DOHH2 (cell line): ENCODE measurements around the gene GRB7.
A peak's percentile ranks its signal among the peaks of the same experiment; 100 is the strongest.

Experiments used
- H3F3A ChIP-seq: fragments of 200-600 bp; sonication (generic), shearing (Covaris generic); 2 replicates; pipeline ENCODE4 v1.6.0; 2016; ENCODE audit warnings: antibody characterized with exemption, mild to moderate bottlenecking; ENCODE audit not compliant: control insufficient read depth, insufficient read depth
- H3K27ac ChIP-seq: fragments of 200-600 bp; sonication (generic); 2 replicates; pipeline ENCODE4 v1.5.1; 2014; ENCODE audit warnings: low read depth, mild to moderate bottlenecking, low read length, moderate library complexity
- H3K27me3 ChIP-seq: fragments of 200-600 bp; sonication (generic); 2 replicates; pipeline ENCODE4 v1.6.1; 2014; ENCODE audit warnings: mild to moderate bottlenecking, low read length, mixed read lengths; ENCODE audit not compliant: control insufficient read depth
- H3K36me3 ChIP-seq: fragments of 200-600 bp; sonication (generic); 2 replicates; pipeline ENCODE4 v1.6.1; 2014; ENCODE audit warnings: mild to moderate bottlenecking, low read length, moderate library complexity, mixed read lengths; ENCODE audit not compliant: control insufficient read depth
- H3K4me1 ChIP-seq: fragments of 200-600 bp; sonication (generic); 2 replicates; pipeline ENCODE4 v1.6.1; 2014; ENCODE audit warnings: mild to moderate bottlenecking, low read length, mixed read lengths; ENCODE audit not compliant: control insufficient read depth
- H3K4me2 ChIP-seq: fragments of 200-600 bp; sonication (generic); 2 replicates; pipeline ENCODE4 v1.6.0; 2014; ENCODE audit warnings: mild to moderate bottlenecking, low read length, moderate library complexity
- H3K4me3 ChIP-seq: fragments of 200-600 bp; sonication (generic); 2 replicates; pipeline ENCODE4 v1.5.1; 2014; ENCODE audit warnings: mild to moderate bottlenecking, low read length, mixed read lengths
- H3K79me2 ChIP-seq: fragments of 200-600 bp; sonication (generic); 2 replicates; pipeline ENCODE4 v1.6.1; 2014; ENCODE audit warnings: mild to moderate bottlenecking, low read length, mixed read lengths; ENCODE audit not compliant: control insufficient read depth
- H3K9me2 ChIP-seq: fragments of 200-600 bp; sonication (generic); replicated peaks from 2 replicates; pipeline ENCODE4 v1.6.1; 2014; ENCODE audit warnings: mild to moderate bottlenecking, low read length, mixed read lengths; ENCODE audit not compliant: control insufficient read depth
- H3K9me3 ChIP-seq: fragments of 200-600 bp; sonication (generic); 2 replicates; pipeline ENCODE4 v1.6.1; 2014; ENCODE audit warnings: antibody characterized with exemption, low read length, mixed read lengths; ENCODE audit not compliant: control insufficient read depth, insufficient read depth
- H4K20me1 ChIP-seq: fragments of 200-600 bp; sonication (generic); 2 replicates; pipeline ENCODE4 v1.6.0; 2014; ENCODE audit warnings: low read depth, mild to moderate bottlenecking, antibody characterized with exemption, low read length, moderate library complexity; ENCODE audit not compliant: control insufficient read depth, insufficient read depth
- EZH2phosphoT487 ChIP-seq: fragments of 200-600 bp; sonication (generic); IDR thresholded peaks from 2 replicates; pipeline ENCODE4 v1.6.1; 2017; ENCODE audit warnings: borderline replicate concordance, mild to moderate bottlenecking, antibody characterized with exemption, low read length, moderate library complexity, mixed read lengths
- TF ChIP-seq, protein P1 (sequence below): fragments of 200-600 bp; sonication (generic); IDR thresholded peaks from one replicate; pipeline ENCODE4 v1.5.1; 2014; ENCODE audit warnings: antibody characterized with exemption, mild to moderate bottlenecking, low read depth, low read length; ENCODE audit not compliant: poor library complexity, severe bottlenecking

GRB7 gene

DNA sequence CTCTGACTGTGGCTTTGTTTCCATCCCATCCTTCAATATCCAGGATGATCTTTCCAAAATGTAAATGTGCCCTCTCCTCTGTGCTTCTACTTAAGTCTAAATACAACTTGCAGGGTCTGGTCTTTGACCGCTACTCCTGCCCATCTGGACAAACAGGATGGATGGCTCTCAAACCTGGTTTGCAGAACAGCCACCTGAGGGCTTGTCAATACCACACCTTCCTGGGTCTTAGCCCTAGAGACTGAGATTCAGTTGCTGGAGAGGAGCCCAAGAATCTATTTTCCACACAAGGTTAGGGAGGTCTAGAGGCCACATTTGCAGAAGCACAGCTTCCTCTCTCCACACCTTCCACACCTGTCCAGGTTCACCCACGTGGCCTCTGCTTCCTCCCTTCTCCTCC lies 1.9 kb upstream of the GRB7 start:
- H3K4me2 ChIP-seq: no peak overlapping the region

DNA sequence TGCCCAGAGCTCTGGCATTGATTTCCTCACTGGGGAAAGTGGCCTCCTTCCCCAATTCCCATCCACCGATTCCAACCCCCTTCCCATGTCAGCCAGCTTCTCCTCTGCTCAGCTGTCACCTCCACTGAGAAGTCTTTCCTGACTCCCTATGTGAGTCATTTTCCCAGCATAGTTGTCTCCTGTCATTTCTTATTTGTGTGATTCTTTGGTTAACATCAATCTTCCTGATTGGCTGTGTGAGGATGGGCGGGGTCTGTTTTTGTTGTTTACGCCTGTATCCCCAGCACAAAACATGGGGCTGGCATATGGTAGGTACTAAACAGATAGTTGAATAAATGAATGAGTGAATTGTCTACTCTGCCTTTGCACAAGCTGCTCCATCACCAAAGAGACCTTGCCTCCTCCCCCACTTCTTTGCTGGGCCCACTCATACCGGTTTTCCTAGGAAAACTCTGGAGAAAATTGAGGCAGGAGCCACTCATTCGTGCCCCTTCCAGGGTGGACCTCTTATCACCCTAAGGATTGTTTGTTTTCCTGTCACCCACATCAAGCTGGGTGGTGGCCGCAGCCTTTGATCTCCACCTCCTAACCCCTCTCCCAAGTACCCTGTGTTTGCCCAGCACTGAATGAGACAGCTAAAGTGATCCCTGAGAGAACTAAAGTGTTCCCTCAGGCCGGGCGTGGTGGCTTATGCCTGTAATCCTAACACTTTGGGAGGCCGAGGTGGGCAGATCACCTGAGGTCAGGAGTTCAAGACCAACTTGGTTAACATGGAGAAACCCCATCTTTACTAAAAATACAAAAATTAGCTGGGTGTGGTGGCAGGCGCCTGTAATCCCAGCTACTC lies 1.2 kb upstream of the GRB7 start:
- H3K4me2 ChIP-seq: no peak overlapping the region

More for the DNA sequence above, 1.9 kb upstream of the GRB7 start:
- Histone ChIP-seq H3K4me3 (no peak overlapping the region), H3K4me1 (peaks cover 39% of the 10 kb centered on the region), H3F3A (0 out of 2 replicates have a peak, but pooled peaks cover 2% of the 10 kb centered on the region), H3K9me3 (no peaks in the 10 kb centered on the region), H3K27me3 (peaks cover 7% of the 10 kb centered on the region), H3K27ac (no peak overlapping the region), H3K9me2 (no peaks in the 10 kb centered on the region), H3K36me3 (no peaks in the 10 kb centered on the region), H3K79me2 (no peaks in the 10 kb centered on the region), H4K20me1 (no peaks in the 10 kb centered on the region)
- no peak for TF ChIP-seq EZH2phosphoT487
- TF ChIP-seq, protein P1, sequence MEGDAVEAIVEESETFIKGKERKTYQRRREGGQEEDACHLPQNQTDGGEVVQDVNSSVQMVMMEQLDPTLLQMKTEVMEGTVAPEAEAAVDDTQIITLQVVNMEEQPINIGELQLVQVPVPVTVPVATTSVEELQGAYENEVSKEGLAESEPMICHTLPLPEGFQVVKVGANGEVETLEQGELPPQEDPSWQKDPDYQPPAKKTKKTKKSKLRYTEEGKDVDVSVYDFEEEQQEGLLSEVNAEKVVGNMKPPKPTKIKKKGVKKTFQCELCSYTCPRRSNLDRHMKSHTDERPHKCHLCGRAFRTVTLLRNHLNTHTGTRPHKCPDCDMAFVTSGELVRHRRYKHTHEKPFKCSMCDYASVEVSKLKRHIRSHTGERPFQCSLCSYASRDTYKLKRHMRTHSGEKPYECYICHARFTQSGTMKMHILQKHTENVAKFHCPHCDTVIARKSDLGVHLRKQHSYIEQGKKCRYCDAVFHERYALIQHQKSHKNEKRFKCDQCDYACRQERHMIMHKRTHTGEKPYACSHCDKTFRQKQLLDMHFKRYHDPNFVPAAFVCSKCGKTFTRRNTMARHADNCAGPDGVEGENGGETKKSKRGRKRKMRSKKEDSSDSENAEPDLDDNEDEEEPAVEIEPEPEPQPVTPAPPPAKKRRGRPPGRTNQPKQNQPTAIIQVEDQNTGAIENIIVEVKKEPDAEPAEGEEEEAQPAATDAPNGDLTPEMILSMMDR: no peak

DNA sequence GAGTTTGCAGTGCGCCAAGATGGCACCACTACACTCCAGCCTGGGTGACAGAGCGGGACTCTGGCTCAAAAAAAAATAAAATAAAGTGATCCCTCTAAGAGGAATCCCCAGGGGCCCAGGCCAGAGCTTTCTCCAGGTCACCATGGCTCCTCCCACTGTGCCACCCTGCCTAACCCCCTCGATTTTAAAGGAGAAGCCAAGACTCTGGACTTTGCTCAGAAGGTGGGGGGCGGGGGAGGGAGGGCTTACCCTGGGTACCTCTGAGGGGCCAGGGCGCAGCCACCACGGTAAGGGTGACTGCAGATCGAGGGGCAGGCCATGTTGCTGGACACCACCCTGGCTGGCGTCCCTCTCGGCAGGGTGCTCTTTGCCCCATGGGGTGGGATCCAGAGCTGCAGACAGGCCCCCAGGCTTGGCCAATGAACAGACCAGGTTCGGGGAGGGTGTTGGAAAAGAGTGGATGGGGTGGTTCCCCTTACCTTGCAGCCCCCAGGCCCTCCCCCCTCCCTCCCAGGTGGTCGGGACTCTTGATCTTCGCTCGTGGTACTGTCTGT lies 455 bp upstream of the GRB7 start:
- TF ChIP-seq EZH2phosphoT487: no peak
- TF ChIP-seq, protein P1: no peak
- Histone ChIP-seq H3K36me3 (no peaks in the 10 kb centered on the region), H4K20me1 (no peaks in the 10 kb centered on the region), H3F3A (0 out of 2 replicates have a peak, but pooled peaks cover 2% of the 10 kb centered on the region), H3K9me3 (no peaks in the 10 kb centered on the region), H3K9me2 (no peaks in the 10 kb centered on the region), H3K4me1 (peaks cover 40% of the 10 kb centered on the region), H3K79me2 (no peaks in the 10 kb centered on the region), H3K4me2 (peak overlapping the region; percentile 21; the same call in 1 of the 2 replicates), H3K27ac (no peak overlapping the region), H3K4me3 (peak overlapping the region; percentile 28; the same call in 1 of the 2 replicates), H3K27me3 (peaks cover 7% of the 10 kb centered on the region)

More for the DNA sequence above, 1.2 kb upstream of the GRB7 start:
- Histone ChIP-seq H4K20me1 (no peaks in the 10 kb centered on the region), H3K79me2 (no peaks in the 10 kb centered on the region), H3K36me3 (no peaks in the 10 kb centered on the region), H3K4me3 (no peak overlapping the region), H3K27me3 (peaks cover 7% of the 10 kb centered on the region), H3K27ac (no peak overlapping the region), H3K9me2 (no peaks in the 10 kb centered on the region), H3F3A (0 out of 2 replicates have a peak, but pooled peaks cover 2% of the 10 kb centered on the region), H3K9me3 (no peaks in the 10 kb centered on the region), H3K4me1 (peaks cover 40% of the 10 kb centered on the region)
- TF ChIP-seq, protein P1: no peak
- no peak for TF ChIP-seq EZH2phosphoT487
